22Rv1 (cell line): ENCODE results near the gene PRKCB.

Source experiments
- CTCF ChIP-seq: fragments of 450-650 bp; IDR thresholded peaks from 2 replicates; pipeline ENCODE4 v1.5.1; 2017; ENCODE audit warnings: mild to moderate bottlenecking
- ZFX ChIP-seq: fragments of 450-650 bp; IDR thresholded peaks from 2 replicates; pipeline ENCODE4 v1.6.1; 2017; ENCODE audit warnings: antibody characterized with exemption, borderline replicate concordance

- no peak for TF ChIP-seq CTCF
- TF ChIP-seq ZFX = no peak
These were observed 139.5 kb downstream of the PRKCB start for GRCh38 chr16:23975293-23975692.
